ENCODE data around the gene GNL2. TPM values are rescaled to one million over a fixed set of nuclear protein-coding genes. Genes with fewer than 3 reads are reported as not detected.

The GNL2 gene
- total and polyA plus RNA-seq, 9 of the 15 experiments (the other 6 are each of a cell fraction or from before 2014, with no cell fraction given) = 156 to 371 (median 263) TPM

DNA sequence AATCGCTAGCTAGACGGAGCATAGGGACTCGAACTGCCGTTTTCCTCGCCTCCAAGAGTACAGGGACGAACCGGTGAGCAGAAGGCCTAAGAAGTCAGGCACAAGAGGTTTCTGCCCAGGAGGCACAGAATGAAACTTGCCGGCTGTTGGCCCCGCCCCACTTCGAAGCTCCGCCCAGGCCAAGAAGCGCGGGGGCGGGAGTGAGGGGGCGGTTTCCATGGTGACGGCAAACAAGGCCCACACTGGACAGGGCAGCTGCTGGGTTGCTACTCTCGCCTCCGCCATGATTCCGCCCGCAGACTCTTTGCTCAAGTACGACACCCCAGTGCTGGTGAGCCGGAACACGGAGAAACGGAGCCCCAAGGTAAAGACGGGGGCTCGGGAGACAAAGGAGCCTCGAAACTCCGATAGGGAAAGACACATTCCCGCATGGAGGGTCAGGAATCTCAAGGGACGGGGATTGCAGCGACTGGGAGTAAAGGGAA, 39.0 kb downstream of the GNL2 start, which contains the start of gene DNALI1 (continued):
- peak; percentile 99 for TF ChIP-seq RFX1 (IDR thresholded peaks at IDR 0.05)
- TF ChIP-seq, protein P1, sequence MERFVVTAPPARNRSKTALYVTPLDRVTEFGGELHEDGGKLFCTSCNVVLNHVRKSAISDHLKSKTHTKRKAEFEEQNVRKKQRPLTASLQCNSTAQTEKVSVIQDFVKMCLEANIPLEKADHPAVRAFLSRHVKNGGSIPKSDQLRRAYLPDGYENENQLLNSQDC (CRISPR knock-in tag; IDR thresholded peaks at IDR 0.05) = no peak
- no peak for TF ChIP-seq CBX3 (IDR thresholded peaks at IDR 0.05; ENCODE audit: borderline replicate concordance in 1 of 2, low read length in 2 of 2)
- peak; percentile 41; the same call in 1 of the 2 replicates for TF ChIP-seq POLR2G (IDR thresholded peaks at IDR 0.05; ENCODE audit: low read depth, low read length)
- TF ChIP-seq CBFA2T3 (IDR thresholded peaks at IDR 0.05) = no peak
- TF ChIP-seq TEAD4 (IDR thresholded peaks at IDR 0.05; ENCODE audit: low read length) = no peak
- no peak for TF ChIP-seq TEAD4 (CRISPR knock-in tag; IDR thresholded peaks at IDR 0.05; ENCODE audit: borderline replicate concordance)
- TF ChIP-seq, protein P2, sequence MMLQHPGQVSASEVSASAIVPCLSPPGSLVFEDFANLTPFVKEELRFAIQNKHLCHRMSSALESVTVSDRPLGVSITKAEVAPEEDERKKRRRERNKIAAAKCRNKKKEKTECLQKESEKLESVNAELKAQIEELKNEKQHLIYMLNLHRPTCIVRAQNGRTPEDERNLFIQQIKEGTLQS (IDR thresholded peaks at IDR 0.05) = no peak
- TF ChIP-seq, protein P2 (CRISPR knock-in tag; conservative IDR thresholded peaks at IDR 0.05) = no peak
- TF ChIP-seq GABPB1 (CRISPR knock-in tag; IDR thresholded peaks at IDR 0.05) = no peak
- peak; percentile 39 for TF ChIP-seq HMGN3 (IDR thresholded peaks at IDR 0.05; ENCODE audit: borderline replicate concordance, extremely low read depth, insufficient read length, low read depth, low read length)
- no peak for TF ChIP-seq NCOA1 (IDR thresholded peaks at IDR 0.05; ENCODE audit: low read depth)
- TF ChIP-seq ILF3 (IDR thresholded peaks at IDR 0.05; ENCODE audit: borderline replicate concordance) = no peak
- TF ChIP-seq ZNF398 (CRISPR knock-in tag; IDR thresholded peaks at IDR 0.05) = no peak
- peak; percentile 23; the same call in 1 of the 2 replicates for TF ChIP-seq PKNOX1 (IDR thresholded peaks at IDR 0.05)
- TF ChIP-seq ZNF584 (CRISPR knock-in tag; IDR thresholded peaks at IDR 0.05; ENCODE audit: low read depth) = no peak
- TF ChIP-seq E2F3 (CRISPR knock-in tag; IDR thresholded peaks at IDR 0.05) = no peak
- no peak for TF ChIP-seq SAFB (IDR thresholded peaks at IDR 0.05; ENCODE audit: borderline replicate concordance, low read depth, low read length)
- no peak for TF ChIP-seq NFXL1 (CRISPR knock-in tag; IDR thresholded peaks at IDR 0.05)
- TF ChIP-seq ETV5 (CRISPR knock-in tag; IDR thresholded peaks at IDR 0.05; ENCODE audit: low read depth) = 0 out of 2 replicates have a peak, but pooled peaks have one; percentile 23
- TF ChIP-seq ZNF785 (CRISPR knock-in tag; IDR thresholded peaks at IDR 0.05) = no peak
- no peak for TF ChIP-seq PHTF2 (CRISPR knock-in tag; IDR thresholded peaks at IDR 0.05)
- TF ChIP-seq ZNF184 (CRISPR knock-in tag; IDR thresholded peaks at IDR 0.05) = no peak
- no peak for TF ChIP-seq ZEB2 (IDR thresholded peaks at IDR 0.05)
- peak; percentile 22; the same call in 1 of the 2 replicates for TF ChIP-seq MXI1 (IDR thresholded peaks at IDR 0.05; ENCODE audit: low read depth, low read length)
- TF ChIP-seq XRCC5 (IDR thresholded peaks at IDR 0.05; ENCODE audit: low read depth, low read length) = no peak
- 0 out of 2 replicates have a peak, but pooled peaks have one; percentile 5 for TF ChIP-seq ARID1B (IDR thresholded peaks at IDR 0.05)
